Thoracic aorta (tissue), 2 donors: ENCODE measurements around the gene NGRN. TPM values are rescaled to one million over a fixed set of nuclear protein-coding genes. Genes with fewer than 3 reads are reported as not detected.

Experiments
- ATAC-seq: fragments of 150-250 bp; one replicate; pipeline ENCODE4 v1.8.0; 2017; ENCODE audit warnings: low read depth; ENCODE audit not compliant: insufficient number of reproducible peaks, low FRiP score
- DNase-seq: peaks from one replicate; pipeline ENCODE4 v3.0.0-alpha.2; 2020; ENCODE audit warnings: low spot score
- H3K27ac ChIP-seq, 2 donors: fragments of 200-600 bp; sonication (generic); 1 replicate in 1 of 2; 2 replicates in 1 of 2; pipeline ENCODE4 v1.5.1; 2016; ENCODE audit warnings: mild to moderate bottlenecking in 2 of 2, moderate library complexity in 2 of 2
- H3K27me3 ChIP-seq: fragments of 200-600 bp; sonication (generic); replicated peaks from 2 replicates; pipeline ENCODE4 v1.6.0; 2016; ENCODE audit warnings: mild to moderate bottlenecking; ENCODE audit not compliant: insufficient read depth
- H3K36me3 ChIP-seq: fragments of 200-600 bp; sonication (generic); one replicate; pipeline ENCODE4 v1.5.1; 2016
- H3K4me1 ChIP-seq, 2 donors: fragments of 200-600 bp; sonication (generic); 1 replicate in 1 of 2; 2 replicates in 1 of 2; pipeline versions ENCODE4 v1.5.1 to v1.6.0; 2016; ENCODE audit warnings: low read depth in 2 of 2, mild to moderate bottlenecking in 1 of 2; ENCODE audit not compliant: control insufficient read depth in 1 of 2
- H3K4me3 ChIP-seq: fragments of 200-600 bp; sonication (generic); 2 replicates; pipeline ENCODE4 v1.5.1; 2016; ENCODE audit warnings: mild to moderate bottlenecking
- H3K9me3 ChIP-seq: fragments of 200-600 bp; sonication (generic); 2 replicates; pipeline ENCODE4 v1.5.1; 2016
- CTCF ChIP-seq: fragments of 200-600 bp; sonication (generic); IDR thresholded peaks from one replicate; pipeline ENCODE4 v1.5.1; 2019; ENCODE audit warnings: antibody characterized with exemption
- total RNA-seq, 2 donors: library from RNA; depleted of rRNA; stranded (reverse); fragments of >200 nt; gene quantifications; one replicate each; pipeline versions ENCODE4 v1.1.0 to v1.2.3, GENCODE V29; 2016

NGRN gene
- total RNA-seq, 2 donors from 2014 or later: 63.5 to 97.5 TPM

GRCh38 chr15:90306560-90306959, 41.1 kb downstream of the NGRN start:
- no peaks in the 10 kb centered on the region for H3K36me3 ChIP-seq
- no peak for ATAC-seq
- no peak for TF ChIP-seq CTCF
- no peak overlapping the region for H3K27ac ChIP-seq
- no peaks in the 10 kb centered on the region for H3K27me3 ChIP-seq
- H3K9me3 ChIP-seq: no peaks in the 10 kb centered on the region
- DNase-seq: no peak
- no peak overlapping the region for H3K4me3 ChIP-seq
- H3K4me1 ChIP-seq: peaks cover 7 to 10% of the 10 kb centered on the region in 2 donors

DNA sequence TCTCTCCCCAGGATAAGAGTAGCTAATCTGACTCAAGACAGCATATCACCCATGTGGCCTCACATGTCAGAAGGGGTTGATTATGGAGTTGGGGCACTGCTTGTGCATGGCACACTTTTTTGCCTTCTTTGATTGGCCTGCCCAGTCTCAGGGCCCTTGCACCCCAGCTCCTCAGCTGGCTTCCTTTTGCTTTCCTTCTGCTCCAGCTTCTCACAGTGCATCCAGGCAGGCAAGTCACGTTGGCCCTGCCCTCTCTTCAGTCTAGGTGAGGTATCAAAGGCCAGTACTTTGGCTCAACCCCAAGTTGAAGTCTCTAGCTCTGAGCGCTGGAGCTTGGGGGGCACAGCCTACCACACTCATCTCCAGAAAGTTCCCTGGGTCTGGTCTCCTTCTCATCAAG, 42.2 kb downstream of the NGRN start:
- H3K36me3 ChIP-seq: no peaks in the 10 kb centered on the region
- DNase-seq (no peak), ATAC-seq (no peak)
- no peaks in the 10 kb centered on the region for H3K4me1 ChIP-seq
- H3K27me3 ChIP-seq: no peaks in the 10 kb centered on the region
- no peak for TF ChIP-seq CTCF
- H3K4me3 ChIP-seq: no peak overlapping the region
- H3K27ac ChIP-seq: no peak overlapping the region
- H3K9me3 ChIP-seq: no peaks in the 10 kb centered on the region

DNA sequence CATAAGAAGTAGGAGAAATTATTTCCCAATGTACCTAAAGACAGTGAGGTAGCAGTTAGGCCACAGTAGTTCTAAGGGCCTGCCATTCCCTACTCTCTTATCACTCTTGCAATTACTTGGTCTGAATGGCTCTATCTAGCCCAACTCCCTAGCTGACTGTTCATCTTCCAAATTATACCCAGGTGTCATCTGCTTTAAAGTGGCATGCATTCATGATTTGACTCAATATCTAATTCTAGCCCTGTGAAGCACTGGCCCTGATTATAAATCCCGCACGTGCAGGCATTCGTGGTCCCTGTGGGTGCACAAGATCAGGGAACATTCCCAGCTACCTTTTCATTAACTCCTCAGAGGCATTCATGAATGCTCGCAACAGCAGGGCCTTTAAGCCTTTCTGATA, 43.5 kb downstream of the NGRN start:
- Histone ChIP-seq H3K27ac (no peak overlapping the region), H3K9me3 (no peaks in the 10 kb centered on the region), H3K27me3 (no peaks in the 10 kb centered on the region), H3K4me3 (no peak overlapping the region), H3K36me3 (no peaks in the 10 kb centered on the region), H3K4me1 (no peaks in the 10 kb centered on the region)
- DNase-seq: no peak
- no peak for ATAC-seq
- no peak for TF ChIP-seq CTCF

DNA sequence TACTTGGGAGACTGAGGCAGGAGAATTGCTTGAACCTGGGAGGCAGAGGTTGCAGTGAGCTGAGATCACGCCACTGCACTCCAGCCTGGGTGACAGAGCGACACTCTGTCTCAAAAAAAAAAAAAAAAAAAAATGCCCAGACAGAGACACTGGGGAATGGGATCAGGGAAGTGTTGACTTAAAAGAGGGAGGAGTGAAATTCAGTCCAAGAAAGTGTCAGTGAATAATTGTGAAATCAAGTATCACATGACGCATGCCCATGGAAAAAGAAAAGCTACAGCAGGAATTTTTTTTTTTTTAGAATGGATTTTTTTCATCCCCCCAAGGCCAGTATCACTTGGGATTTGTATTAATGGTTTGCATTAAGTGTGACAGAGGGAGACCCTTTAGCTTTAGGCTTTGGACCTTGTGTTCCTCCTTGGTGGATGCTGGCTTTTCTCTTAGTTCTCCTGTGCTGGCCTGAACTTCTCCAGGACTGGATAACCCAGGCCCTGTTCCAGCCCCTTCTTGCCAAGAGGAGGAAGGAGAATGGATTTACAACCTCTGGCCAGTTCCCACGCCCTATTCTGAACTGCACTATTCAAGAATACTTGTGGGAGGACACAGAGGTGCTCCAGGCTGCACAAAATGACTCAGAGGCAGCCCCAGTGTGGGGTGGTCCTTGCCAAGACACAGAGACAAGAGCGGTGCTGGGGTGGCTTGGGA, 50.0 kb downstream of the NGRN start:
- ATAC-seq: peak; percentile 71
- Histone ChIP-seq H3K36me3 (no peaks in the 10 kb centered on the region), H3K27ac (peak overlapping the region; percentile 81), H3K4me1 (peaks cover 9 to 18% of the 10 kb centered on the region in 2 donors), H3K9me3 (no peaks in the 10 kb centered on the region), H3K4me3 (peak overlapping the region; percentile 43), H3K27me3 (no peaks in the 10 kb centered on the region)
- TF ChIP-seq CTCF: no peak
- peak; percentile 48 for DNase-seq

DNA sequence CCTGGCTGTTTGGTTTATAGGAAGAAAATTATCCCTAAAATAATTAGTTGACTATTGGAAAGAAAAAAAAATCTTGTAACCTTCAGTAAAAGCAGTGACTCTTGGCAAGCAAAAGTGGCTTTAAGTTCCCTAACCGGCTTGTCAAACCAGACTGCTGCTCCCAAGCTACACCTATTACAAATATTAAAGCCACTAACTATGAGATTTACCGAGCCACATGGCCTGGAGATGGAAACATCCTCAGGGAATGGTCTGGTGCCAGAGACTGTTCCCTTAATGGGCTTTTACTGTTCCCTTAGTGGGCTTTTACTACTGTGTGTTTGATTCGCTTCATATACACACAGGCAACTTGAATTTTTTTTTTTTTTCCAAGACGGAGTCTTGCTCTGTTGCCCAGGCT, 50.7 kb downstream of the NGRN start:
- no peak for TF ChIP-seq CTCF
- no peak for ATAC-seq
- H3K36me3 ChIP-seq: no peaks in the 10 kb centered on the region
- peaks cover 9 to 20% of the 10 kb centered on the region in 2 donors for H3K4me1 ChIP-seq
- no peak for DNase-seq
- H3K9me3 ChIP-seq: no peaks in the 10 kb centered on the region
- H3K27ac ChIP-seq: peak overlapping the region; percentile 81
- no peaks in the 10 kb centered on the region for H3K27me3 ChIP-seq
- peak overlapping the region; percentile 43 for H3K4me3 ChIP-seq
